DMS114 treated with DMSO at 0.1 percent for 48 hours (cell line): ENCODE data around the gene MLYCD.

ENCODE experiments used
- DNase-seq: peaks from one replicate; lab custom pipeline; 2025; ENCODE audit not compliant: unreplicated experiment; lab: John Stamatoyannopoulos, UW

The MLYCD gene

DNA sequence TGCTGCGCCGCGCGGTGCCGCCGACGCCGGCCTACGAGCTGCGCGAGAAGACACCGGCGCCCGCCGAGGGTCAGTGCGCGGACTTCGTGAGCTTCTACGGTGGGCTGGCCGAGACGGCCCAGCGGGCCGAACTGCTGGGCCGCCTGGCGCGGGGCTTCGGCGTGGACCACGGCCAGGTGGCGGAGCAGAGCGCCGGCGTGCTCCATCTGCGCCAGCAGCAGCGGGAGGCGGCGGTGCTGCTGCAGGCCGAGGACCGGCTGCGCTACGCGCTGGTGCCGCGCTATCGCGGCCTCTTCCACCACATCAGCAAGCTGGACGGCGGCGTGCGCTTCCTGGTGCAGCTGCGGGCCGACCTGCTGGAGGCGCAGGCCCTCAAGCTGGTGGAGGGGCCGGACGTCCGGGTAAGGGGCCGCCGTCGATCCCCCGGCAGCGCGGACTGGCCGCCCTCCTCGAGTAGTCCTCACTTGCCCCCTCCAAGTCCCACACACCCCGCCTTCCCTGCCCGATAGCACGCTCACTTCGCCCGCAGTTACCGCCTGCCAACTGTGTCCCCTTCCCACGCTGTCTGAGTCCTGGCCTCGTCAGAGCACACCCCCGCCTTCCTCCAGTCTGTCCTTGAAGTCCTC is 470 bp downstream of the MLYCD start:
- DNase-seq = no peak

DNA sequence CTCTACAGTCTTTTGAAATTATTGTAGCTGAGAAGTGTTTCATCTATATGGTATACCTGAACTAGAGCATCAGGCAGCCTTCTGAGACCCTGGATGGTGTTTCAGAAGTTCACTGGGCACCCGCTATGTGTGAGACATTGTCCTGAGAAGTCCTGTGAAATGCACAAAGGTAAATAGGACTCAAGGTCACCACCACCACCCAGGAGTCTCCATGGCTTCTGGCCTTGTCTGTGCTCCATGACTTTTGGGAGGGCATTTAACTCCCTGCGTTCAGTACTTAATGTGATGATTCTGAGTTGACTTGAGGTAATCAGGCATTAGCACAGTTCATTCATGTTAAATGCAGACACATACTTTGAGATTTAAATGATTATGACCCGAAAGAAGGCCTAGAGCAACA is 1.1 kb downstream of the MLYCD start:
- no peak for DNase-seq

DNA sequence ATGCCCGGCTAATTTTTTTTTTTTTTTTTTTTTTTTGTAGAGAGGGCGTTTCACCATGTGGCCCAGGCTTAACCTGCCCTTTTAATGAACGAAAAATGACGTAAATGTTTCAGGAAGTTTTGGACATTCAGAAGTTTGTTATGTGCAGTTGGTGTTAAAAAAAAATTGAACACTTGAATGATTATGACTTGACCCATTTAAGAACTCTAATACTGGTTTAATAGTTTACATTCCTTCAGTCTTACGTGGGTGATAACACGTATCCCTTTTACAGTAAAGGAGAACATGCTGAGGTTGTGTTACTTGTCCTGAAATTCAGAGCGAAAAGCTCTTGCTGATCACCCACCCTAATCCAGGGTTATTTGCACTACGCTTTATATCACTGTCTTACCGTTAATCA is 1.7 kb downstream of the MLYCD start:
- no peak for DNase-seq

DNA sequence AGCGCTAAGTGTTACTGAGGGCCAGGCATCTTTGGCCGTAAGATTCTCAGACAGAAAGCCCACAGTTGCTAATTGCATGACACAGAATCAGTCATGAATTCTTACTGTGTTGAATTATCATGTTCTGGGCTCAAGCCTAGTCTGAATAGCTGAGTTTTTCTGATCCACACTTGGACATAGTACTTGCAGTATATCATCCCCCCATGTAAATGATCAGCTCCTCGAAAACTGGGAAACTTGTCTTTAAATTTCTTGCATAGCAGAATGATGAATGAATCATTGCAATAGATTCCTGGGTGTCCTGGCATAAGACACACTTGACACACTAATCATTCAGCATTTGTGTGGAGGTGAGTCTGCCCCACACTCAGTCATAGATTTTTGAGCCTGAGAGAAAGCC is 2.2 kb downstream of the MLYCD start:
- DNase-seq = no peak

DNA sequence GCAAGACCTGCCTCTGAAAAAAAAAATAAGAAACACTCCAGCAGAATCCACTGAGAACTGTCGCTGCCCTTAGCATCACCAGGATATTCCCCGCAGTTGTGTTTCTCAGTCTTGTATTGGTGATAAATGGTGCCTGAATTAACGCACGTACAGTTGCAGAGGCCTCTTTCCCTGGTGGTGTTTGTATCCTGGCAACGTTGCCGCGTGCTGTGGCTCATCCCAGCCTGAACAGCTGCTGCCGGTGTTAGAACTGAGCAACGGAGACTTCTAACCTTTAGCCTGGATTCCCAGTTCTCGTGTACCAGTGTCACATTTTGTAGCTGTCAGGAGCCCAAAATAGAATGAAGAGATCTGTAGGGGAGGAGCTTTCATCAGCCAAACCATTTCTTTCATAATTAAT is 4.8 kb downstream of the MLYCD start:
- DNase-seq = no peak

DNA sequence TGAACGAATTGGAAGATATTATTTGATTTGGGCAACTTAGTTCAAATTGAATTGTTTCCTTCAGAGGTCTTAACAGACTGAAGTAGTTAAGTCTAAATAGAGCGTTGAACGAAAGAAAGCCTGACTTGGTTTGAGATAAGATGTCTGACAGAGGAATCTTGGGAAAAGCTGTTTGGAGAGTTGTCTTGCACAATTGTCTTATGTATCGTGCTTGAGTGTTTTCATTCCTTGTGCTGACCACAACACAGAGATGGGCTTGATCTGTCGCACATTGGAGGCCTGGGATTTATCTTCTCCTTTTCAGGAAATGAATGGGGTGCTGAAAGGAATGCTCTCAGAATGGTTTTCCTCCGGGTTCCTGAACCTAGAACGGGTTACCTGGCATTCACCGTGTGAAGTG is 7.8 kb downstream of the MLYCD start:
- no peak for DNase-seq

DNA sequence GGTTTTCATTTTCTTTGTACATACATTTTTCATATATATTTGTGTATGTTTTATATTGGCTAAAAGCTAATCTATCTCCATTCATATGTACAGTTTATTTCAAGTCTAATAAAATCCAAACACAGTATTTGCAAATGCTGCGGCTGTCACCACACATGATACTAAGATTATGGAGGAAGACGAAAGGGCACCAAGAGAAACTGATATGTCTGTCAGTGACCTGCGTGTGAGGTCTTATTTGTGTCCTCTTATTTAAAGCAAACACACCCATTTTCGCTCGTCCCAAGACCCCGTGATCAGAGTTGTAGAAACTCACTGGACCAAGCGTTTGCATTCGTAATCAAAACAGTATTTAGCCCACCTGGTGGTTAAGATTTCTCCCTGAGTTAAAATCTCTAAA is 8.2 kb downstream of the MLYCD start:
- no peak for DNase-seq

DNA sequence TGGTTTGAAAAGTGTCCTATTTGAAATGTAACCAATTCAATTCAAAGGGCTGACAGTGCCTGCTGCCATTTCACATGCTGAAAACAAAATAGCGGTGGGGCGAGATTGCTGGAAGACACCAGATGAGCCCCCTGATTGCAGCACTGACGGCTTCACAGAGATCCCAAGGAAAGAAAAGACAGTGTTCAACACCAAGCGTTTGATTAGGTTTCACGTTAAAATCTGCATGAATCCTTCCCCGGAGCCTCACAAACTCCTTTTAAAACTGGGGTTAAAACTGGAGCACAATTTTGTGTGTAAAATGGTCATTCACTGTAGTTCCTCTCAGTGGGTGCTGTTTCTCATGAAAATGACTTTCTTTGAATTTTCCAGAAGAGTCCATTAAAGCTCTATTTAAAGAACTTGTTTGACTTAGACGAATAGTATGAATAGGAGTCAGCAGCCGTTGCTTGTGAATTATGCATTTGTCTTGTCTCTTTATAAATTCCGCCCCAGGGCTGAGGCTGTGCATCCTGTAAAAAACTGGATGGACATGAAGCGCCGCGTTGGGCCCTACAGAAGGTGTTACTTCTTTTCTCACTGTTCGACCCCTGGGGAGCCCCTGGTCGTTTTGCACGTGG is 8.8 kb downstream of the MLYCD start:
- DNase-seq = no peak

DNA sequence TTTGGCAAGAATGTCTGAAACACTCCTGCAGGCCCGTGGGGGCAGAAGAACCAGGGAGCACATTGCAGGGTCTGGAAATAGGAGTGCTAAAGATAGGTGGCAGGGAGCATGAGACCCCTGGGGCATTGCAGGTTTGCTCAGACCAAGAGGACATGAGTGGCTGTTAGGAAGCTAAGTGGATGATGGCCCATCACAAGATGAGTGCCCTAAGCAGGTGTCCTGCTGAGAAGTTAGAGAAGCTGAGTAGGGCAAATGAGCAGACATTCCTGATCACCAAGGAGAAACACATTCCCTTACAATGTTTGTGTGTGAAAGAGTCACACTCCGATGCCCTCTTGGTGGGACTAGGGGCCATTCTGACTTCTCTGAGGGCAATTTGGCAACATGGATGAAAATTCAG is 9.9 kb downstream of the MLYCD start:
- no peak for DNase-seq

DNA sequence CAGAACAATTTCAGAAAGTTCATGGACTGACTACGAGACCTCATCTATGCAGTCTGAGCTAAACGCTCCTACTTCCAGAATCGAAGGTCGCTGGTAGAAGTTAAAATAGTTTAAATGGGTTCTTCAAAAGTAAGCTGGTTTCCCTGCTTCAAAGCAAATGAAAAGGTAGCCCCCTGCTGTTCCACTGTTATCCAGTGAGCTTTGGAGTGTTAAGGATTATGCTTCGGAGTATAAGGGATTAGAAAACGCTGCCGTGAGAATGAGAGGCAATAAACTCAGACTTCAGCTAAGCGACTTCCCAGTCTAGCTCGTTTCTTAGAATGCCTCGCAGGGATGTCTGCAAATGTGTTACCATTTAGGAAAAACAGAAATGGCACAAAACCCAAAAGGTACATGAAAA is 12.4 kb downstream of the MLYCD start:
- DNase-seq = no peak

DNA sequence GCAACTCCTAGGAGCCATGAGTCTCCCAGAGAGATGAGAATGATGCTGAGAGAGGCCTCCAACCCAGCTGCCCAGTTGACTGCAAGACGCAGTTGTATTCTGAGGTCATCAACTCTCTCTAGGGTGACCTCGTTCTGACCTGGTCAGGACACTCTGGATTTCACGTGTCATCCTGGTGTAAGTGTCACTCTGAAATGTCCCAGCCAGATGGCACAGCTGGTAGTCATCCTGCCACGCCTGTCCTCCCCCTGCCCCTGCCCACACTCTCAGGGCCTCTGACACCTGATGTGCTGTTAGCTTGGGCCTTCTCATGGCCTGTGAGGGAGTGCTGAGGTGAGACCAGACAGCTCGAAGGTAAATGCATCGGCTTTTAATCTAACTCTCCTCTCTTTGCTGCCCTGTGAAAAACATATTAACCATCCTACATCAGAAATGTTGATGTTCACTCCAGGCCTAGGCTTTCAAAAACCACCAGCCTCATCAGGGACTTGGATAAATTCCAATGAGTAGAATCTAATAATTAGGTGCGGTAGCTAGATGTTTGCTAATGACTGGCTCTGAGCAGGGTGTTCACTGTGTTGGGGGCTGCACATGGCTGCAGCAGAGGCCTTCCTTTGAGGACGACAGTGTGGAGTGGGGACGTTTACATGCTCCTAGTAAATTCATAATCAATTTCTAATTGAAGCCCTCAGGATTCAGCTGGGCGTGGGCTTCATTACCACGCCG is 13.8 kb downstream of the MLYCD start:
- no peak for DNase-seq

DNA sequence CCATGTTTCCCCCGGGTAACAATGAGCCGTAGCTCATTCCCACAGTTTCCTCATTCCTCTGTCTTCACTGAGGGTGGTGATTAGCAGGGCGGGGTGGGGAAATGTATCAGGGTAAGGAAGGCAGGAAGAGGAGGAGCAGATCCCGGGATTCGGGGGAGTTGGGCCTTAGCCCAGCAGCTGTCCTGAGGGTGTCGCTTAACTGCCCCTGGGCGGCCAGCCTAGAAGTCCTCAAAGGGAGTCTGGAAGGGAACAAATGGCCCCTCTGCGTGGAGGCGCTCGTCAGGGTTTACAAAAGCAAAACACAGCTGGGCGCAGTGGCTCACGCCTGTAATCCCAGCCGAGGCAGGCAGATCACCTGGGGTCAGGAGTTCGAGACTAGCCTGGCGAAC is 14.3 kb downstream of the MLYCD start:
- DNase-seq = no peak

DNA sequence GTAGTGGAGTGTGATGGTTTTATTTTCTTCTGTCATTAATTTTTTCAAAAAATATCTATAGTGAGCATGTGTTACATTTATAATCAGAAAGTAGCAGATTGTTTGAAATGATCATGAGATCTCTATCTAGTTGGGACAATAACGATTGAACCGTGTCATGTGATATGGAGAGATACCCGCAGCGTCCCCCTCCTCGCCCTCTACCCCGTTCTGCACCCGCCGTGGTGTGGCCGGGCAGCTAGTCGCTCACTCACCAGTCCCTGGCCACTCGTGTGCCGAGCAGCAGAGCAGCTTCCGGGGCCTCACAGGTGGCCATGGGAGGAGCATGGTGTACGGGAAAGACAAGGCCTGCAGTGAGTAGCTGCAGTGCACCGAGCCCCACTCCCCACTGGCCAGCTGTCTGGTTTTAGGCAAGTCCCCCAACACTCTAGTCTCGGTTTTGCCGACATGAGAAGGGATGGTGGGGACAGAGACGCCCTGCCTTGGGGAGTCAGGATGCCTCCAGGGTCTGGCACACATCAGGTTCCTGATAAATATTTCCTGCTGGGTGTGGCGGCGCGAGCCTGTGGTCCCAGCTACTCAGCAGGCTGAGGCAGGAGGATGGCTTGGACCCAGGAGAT is 15.3 kb downstream of the MLYCD start:
- no peak for DNase-seq

DNA sequence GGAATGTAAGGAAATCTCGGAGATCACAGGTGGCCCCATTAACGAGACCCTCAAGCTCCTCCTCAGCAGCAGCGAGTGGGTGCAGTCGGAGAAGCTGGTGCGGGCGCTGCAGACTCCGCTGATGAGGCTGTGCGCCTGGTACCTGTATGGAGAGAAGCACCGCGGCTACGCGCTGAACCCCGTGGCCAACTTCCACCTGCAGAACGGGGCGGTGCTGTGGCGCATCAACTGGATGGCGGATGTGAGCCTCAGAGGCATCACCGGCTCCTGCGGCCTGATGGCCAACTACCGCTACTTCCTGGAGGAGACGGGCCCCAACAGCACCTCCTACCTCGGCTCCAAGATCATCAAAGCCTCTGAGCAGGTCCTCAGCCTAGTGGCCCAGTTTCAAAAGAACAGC is 16.2 kb downstream of the MLYCD start:
- DNase-seq = no peak

DNA sequence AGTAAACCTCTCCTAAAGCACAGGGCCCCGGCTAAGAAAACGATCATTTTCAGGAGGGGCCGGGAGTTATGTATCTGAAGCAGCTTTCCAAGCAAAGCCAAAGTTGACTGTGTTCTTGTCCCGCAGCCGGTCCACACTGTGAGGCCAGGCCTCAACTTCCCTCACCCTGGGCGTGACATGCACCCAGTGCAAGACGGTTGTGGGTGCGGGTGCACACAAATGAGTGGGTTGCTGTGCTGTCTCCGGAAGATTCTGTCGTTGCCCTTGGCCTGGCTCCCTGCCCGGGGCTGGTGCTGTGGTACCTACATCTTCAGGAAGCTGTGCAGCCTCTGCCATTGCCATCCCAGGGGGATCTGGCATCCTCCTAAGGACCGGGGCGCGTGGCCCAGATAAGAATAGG is 16.6 kb downstream of the MLYCD start:
- no peak for DNase-seq

DNA sequence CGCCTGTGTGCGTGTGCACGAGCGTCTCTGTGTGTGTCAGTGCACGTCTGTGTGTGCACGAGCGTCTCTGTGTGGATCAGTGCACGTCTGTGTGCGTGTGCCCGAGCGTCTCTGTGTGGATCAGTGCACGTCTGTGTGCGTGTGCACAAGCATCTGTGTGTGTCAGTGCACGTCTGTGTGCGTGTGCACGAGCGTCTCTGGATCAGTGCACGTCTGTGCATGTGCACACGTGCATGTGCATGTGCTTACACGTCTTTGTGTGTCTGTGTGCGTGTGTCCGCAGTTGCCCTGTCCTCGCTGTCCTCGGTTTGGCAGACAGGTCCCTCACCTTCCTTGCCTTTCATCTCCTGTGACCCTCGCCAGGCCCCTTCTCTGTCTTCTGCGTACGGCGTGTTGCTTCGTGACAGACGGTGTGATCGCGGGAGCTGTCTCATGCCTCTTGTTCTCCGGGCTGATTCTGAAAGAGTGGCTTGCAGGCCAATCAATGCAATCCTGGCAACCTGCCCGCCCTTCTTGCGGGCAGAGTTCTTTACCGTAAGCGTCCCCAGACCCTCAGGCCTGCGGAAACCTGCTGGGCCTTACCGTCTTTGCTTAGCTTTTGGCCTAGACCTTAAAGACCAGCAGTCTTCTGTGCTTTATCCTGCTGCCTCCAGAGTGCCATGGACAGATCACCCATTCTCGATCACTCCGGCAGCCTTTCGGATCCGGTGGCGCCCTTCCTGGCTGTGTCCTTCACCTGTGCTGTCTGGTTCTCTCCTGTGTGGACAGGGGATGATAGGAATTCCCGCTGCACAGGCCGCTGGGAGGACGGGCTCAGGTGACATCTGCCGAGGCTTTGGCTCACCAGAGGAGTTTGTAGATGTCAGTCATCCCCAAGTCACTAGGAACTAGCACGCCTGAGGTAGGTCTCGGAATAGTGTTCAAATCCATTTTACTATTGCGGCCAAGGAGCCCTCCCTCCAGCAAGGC is 18.5 kb downstream of the MLYCD start:
- no peak for DNase-seq

DNA sequence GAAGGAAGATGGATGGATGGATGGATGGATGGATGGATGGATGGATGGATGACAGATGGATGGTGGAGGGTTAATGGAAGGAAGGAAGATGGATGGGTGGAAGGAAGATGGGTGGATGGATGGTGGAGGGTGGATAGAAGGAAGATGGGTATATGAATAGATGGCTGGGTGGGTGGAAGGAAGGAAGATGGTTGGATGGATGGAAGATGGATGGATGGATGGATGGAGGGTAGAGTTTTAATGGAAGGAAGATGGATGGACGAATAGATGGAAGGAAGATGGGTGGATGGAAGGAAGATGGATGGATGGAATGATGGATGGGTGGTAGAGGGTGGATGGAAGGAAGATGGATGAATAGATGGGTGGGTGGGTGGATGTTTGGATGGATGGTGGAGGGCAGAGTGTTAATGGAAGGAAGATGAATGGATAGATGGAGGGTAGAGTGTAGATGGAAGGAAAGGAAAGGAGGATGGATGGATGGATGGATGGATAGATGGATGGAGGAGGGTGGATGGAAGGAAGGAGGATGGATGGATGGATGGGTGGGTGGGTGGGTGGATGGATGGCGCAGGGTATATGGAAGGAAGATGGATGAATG is 22.1 kb downstream of the MLYCD start:
- no peak for DNase-seq

DNA sequence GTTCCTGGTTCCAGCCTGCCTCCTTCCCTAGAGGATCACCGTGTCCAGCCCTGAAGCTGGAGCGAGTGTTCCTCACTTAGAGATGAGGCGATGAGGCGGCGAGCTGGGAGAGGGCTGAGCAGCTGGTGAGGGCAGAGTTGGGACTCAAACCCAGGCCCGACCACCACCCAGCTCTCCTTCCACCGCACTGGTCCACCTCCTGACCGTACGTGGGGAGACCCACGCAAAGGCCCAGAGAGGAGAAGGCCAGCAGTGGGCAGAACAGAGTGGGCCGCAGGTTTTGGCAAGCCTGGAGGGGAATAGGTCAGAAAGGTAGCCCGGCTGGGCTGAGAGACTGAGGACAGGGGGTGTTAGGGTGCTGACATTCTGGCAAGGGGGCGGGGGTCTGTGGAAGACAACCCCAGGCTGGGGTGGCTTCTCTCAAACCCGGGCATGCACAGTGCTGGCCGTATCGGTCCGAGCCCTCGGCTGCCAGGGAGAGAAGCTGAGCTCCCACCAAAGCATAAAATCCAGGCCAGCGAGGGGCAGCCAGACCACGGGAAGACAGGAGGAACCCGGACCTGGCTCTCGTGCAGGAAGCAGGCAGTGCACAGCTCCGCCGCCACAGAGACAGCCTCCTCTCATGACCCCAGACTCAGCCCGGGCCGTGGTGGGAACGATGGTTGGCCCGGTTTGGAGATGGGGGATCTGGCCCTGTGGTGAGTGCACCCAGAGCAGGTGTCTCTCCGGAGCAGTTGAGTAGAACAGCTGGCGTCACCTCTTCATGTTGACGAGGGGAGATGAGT is 24.9 kb downstream of the MLYCD start:
- DNase-seq = no peak

DNA sequence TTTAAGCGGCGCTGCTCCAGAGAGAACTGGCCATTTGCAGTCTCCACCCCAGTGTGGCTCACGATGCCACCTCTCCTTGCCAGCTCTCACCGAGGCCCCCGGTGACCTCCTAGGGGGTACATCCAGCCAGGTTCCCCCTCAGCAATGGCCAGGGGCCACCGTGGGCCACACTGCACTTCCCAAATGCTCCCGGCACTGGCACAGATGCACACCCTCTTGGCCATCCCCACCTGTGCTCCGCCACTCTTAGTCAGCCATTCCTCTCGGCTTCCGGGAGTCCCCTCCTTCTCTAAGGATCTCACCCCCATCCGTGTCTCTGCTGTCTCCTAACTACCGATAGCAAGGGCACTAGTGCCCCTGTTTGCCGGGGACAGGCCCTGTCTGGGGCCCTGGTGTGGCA is 25.8 kb downstream of the MLYCD start:
- no peak for DNase-seq
